Uterus (tissue), 4 donors: ENCODE measurements around the gene PDCD7. TPM values are rescaled to one million over a fixed set of nuclear protein-coding genes. Genes with fewer than 3 reads are reported as not detected.

ENCODE experiments used
- DNase-seq, 2 donors: peaks; one replicate each; pipeline ENCODE4 v3.0.0-alpha.2; 2019 to 2020
- H3K27ac ChIP-seq, 2 donors: fragments of 200-600 bp; sonication (generic); 1 replicate in 1 of 2; 2 replicates in 1 of 2; pipeline ENCODE4 v1.5.1; 2016 to 2018
- H3K27me3 ChIP-seq, 2 donors: fragments of 200-600 bp; sonication (generic); one replicate each; pipeline ENCODE4 v1.5.1; 2018 to 2019; ENCODE audit warnings: control low read depth in 1 of 2
- H3K36me3 ChIP-seq, 2 donors: fragments of 200-600 bp; sonication (generic); one replicate each; pipeline ENCODE4 v1.5.1; 2019; ENCODE audit warnings: control low read depth in 1 of 2
- H3K4me1 ChIP-seq, 2 donors: fragments of 200-600 bp; sonication (generic); one replicate each; pipeline ENCODE4 v1.5.1; 2018 to 2019; ENCODE audit warnings: control low read depth in 1 of 2
- H3K4me3 ChIP-seq, 2 donors: fragments of 200-600 bp; sonication (generic); 1 replicate in 1 of 2; 2 replicates in 1 of 2; pipeline ENCODE4 v1.5.1; 2018 to 2019; ENCODE audit warnings: mild to moderate bottlenecking in 1 of 2
- H3K9me3 ChIP-seq, 2 donors: fragments of 200-600 bp; sonication (generic); one replicate each; pipeline ENCODE4 v1.5.1; 2019; ENCODE audit warnings: control low read depth in 1 of 2
- CTCF ChIP-seq, 4 experiments: fragments of 200-600 bp in 2 of 4; fragments of 450-650 bp in 2 of 4; sonication (generic) in 2 of 4; IDR thresholded peaks; one replicate each; pipeline ENCODE4 v1.5.1; 2016 to 2019; ENCODE audit warnings: antibody characterized with exemption in 4 of 4, mild to moderate bottlenecking in 2 of 4, moderate library complexity in 1 of 4
- POLR2A ChIP-seq, 2 donors: fragments of 450-650 bp; IDR thresholded peaks; one replicate each; pipeline ENCODE4 v1.6.1; 2016; ENCODE audit warnings: antibody characterized with exemption in 2 of 2, mild to moderate bottlenecking in 1 of 2, moderate library complexity in 1 of 2
- intact Hi-C: fragments of 100-400 bp; cut with DNase I; formaldehyde crosslinking; loops from one replicate; pipeline ENCODE4 v1.15.1; 2023; ENCODE audit warnings: low total_unique reads
- total RNA-seq, 4 donors: library from RNA; depleted of rRNA in 3 of 4; stranded (reverse); fragments of >200 nt in 3 of 4; gene quantifications; one replicate each; pipeline versions ENCODE4 v1.1.0 to v1.2.4, GENCODE V29; 2014 to 2023
- donor health status: DM: yes; HTN: yes; CAD: no.

Gene PDCD7
- total RNA-seq, 4 donors from 2014 or later, result 14.7 to 34.5 (median 26.6) TPM

GRCh38 chr15:65089206-65089824 is 44.3 kb downstream of the PDCD7 start:
- no peak for TF ChIP-seq POLR2A (IDR thresholded peaks at IDR 0.05)
- no peak for TF ChIP-seq CTCF (IDR thresholded peaks at IDR 0.05)
- intact Hi-C loops, result loop anchor here (10.0 kb wide), 1 partner anchor 55 kb away; no protein-coding TSS in a partner anchor
- DNase-seq, result peak; percentile 64 to 69
- Histone ChIP-seq H3K27ac (peak overlapping the region; percentile 94 to 96), H3K27me3 (no peaks in the 10 kb centered on the region), H3K4me3 (no peak overlapping the region), H3K4me1 (peaks cover 9 to 10% of the 10 kb centered on the region in 2 donors), H3K9me3 (no peaks in the 10 kb centered on the region), H3K36me3 (no peaks in the 10 kb centered on the region)

- no peak for DNase-seq
- Histone ChIP-seq H3K27me3 (no peaks in the 10 kb centered on the region), H3K4me1 (peaks cover 9 to 10% of the 10 kb centered on the region in 2 donors), H3K27ac (peak overlapping the region; percentile 94 to 96), H3K9me3 (no peaks in the 10 kb centered on the region), H3K4me3 (no peak overlapping the region), H3K36me3 (no peaks in the 10 kb centered on the region)
- intact Hi-C loops, result loop anchor here (10.0 kb wide), 1 partner anchor 54 kb away; no protein-coding TSS in a partner anchor
- TF ChIP-seq POLR2A (IDR thresholded peaks at IDR 0.05) (no peak), CTCF (IDR thresholded peaks at IDR 0.05) (no peak)
These were observed 45.0 kb downstream of the PDCD7 start for GRCh38 chr15:65088643-65089021.

- H3K9me3 ChIP-seq, result no peaks in the 10 kb centered on the region
- intact Hi-C loops, result loop anchor here (10.0 kb wide), 1 partner anchor 53 kb away; no protein-coding TSS in a partner anchor
- TF ChIP-seq POLR2A (IDR thresholded peaks at IDR 0.05) (peak; percentile 7 to 63), CTCF (IDR thresholded peaks at IDR 0.05) (no peak)
- peak overlapping the region; percentile 94 to 96 for H3K27ac ChIP-seq
- no peak overlapping the region for H3K4me3 ChIP-seq
- H3K27me3 ChIP-seq, result no peaks in the 10 kb centered on the region
- peak; percentile 88 to 96 for DNase-seq
- H3K4me1 ChIP-seq, result peaks cover 9 to 10% of the 10 kb centered on the region in 2 donors
- H3K36me3 ChIP-seq, result no peaks in the 10 kb centered on the region
These were observed 45.5 kb downstream of the PDCD7 start for GRCh38 chr15:65087873-65088642.

- no peaks in the 10 kb centered on the region for H3K36me3 ChIP-seq
- no peak for DNase-seq
- TF ChIP-seq POLR2A (IDR thresholded peaks at IDR 0.05) (no peak), CTCF (IDR thresholded peaks at IDR 0.05) (no peak)
- intact Hi-C loops, result loop anchor here (10.0 kb wide), 1 partner anchor 53 kb away; no protein-coding TSS in a partner anchor
- H3K9me3 ChIP-seq, result no peaks in the 10 kb centered on the region
- no peak overlapping the region for H3K4me3 ChIP-seq
- H3K27me3 ChIP-seq, result no peaks in the 10 kb centered on the region
- peak overlapping the region; percentile 94 to 96 for H3K27ac ChIP-seq
- peaks cover 10 to 17% of the 10 kb centered on the region in 2 donors for H3K4me1 ChIP-seq
These were observed 46.2 kb downstream of the PDCD7 start for GRCh38 chr15:65087411-65087810.

GRCh38 chr15:65086680-65087111 is 46.9 kb downstream of the PDCD7 start:
- Histone ChIP-seq H3K9me3 (no peaks in the 10 kb centered on the region), H3K27ac (peak overlapping the region; percentile 94 to 96), H3K36me3 (no peaks in the 10 kb centered on the region), H3K4me3 (no peak overlapping the region), H3K4me1 (peaks cover 15 to 22% of the 10 kb centered on the region in 2 donors), H3K27me3 (no peaks in the 10 kb centered on the region)
- DNase-seq, result no peak
- no peak for TF ChIP-seq POLR2A (IDR thresholded peaks at IDR 0.05)
- TF ChIP-seq CTCF (IDR thresholded peaks at IDR 0.05), result no peak
- intact Hi-C loops, result loop anchor here (10.0 kb wide), 1 partner anchor 52 kb away; no protein-coding TSS in a partner anchor
